PC-9 (cell line): ENCODE measurements around the gene ITGAV. TPM values are rescaled to one million over a fixed set of nuclear protein-coding genes. Genes with fewer than 3 reads are reported as not detected.

ENCODE experiments used
- BruUV-seq: library from RNA; stranded (reverse); fragments of 400-500 nt; replicated peaks from 2 replicates; lab custom pipeline; 2021; lab: Mats Ljungman, UMichigan
- CTCF ChIA-PET: fragments of 300-600 bp; sonication (Branson Sonifier 250); formaldehyde crosslinking; loops from one replicate; lab custom pipeline; 2022; ENCODE audit warnings: antibody characterized with exemption; lab: Charles Lee
- POLR2A ChIA-PET: fragments of 300-600 bp; sonication (Branson Sonifier 250); formaldehyde crosslinking; loops from one replicate; lab custom pipeline; 2022; ENCODE audit warnings: antibody characterized with exemption; ENCODE audit not compliant: unreplicated experiment; lab: Charles Lee
- DNase-seq, 2 experiments: peaks; one replicate each; pipeline versions ENCODE4 v3.0.0 to v3.0.0-alpha.2; 2015 to 2022; ENCODE audit warnings: mixed read lengths in 1 of 2
- H2AFZ ChIP-seq: fragments of 200-600 bp; sonication (generic); 2 replicates; pipeline ENCODE4 v1.8.1; 2017; ENCODE audit warnings: antibody characterized with exemption
- H3F3A ChIP-seq: fragments of 200-600 bp; sonication (generic); 2 replicates; pipeline ENCODE4 v1.8.1; 2017; ENCODE audit warnings: antibody characterized with exemption, mild to moderate bottlenecking, low read depth; ENCODE audit not compliant: insufficient read depth
- H3K27ac ChIP-seq: fragments of 200-600 bp; sonication (generic); 2 replicates; pipeline ENCODE4 v1.6.1; 2016; ENCODE audit warnings: mixed run types
- H3K27me3 ChIP-seq: fragments of 200-600 bp; sonication (generic); 2 replicates; pipeline ENCODE4 v1.6.1; 2016; ENCODE audit warnings: low read depth, mixed run types; ENCODE audit not compliant: insufficient read depth
- H3K36me3 ChIP-seq: fragments of 200-600 bp; sonication (generic); 2 replicates; pipeline ENCODE4 v1.6.1; 2016; ENCODE audit warnings: low read depth, mixed run types
- H3K4me1 ChIP-seq: fragments of 200-600 bp; sonication (generic); replicated peaks from 2 replicates; pipeline ENCODE4 v1.6.1; 2016; ENCODE audit warnings: mixed run types; ENCODE audit not compliant: insufficient read depth
- H3K4me2 ChIP-seq: fragments of 200-600 bp; sonication (generic); 2 replicates; pipeline ENCODE4 v1.6.1; 2017; ENCODE audit warnings: mixed run types
- H3K4me3 ChIP-seq: fragments of 200-600 bp; sonication (generic); 2 replicates; pipeline ENCODE4 v1.6.1; 2016; ENCODE audit warnings: mixed run types
- H3K79me2 ChIP-seq: fragments of 200-600 bp; sonication (generic); 2 replicates; pipeline ENCODE4 v1.6.1; 2017; ENCODE audit warnings: low read depth, mixed run types
- H3K9me2 ChIP-seq: fragments of 200-600 bp; sonication (generic); 2 replicates; pipeline ENCODE4 v1.8.1; 2017; ENCODE audit warnings: mild to moderate bottlenecking; ENCODE audit not compliant: insufficient read depth
- H3K9me3 ChIP-seq: fragments of 200-600 bp; sonication (generic); 2 replicates; pipeline ENCODE4 v1.8.1; 2016; ENCODE audit warnings: low read depth; ENCODE audit not compliant: insufficient read depth
- H4K20me1 ChIP-seq: fragments of 200-600 bp; sonication (generic); 2 replicates; pipeline ENCODE4 v1.8.1; 2017; ENCODE audit not compliant: insufficient read depth
- EZH2 ChIP-seq: fragments of 200-600 bp; sonication (generic); IDR thresholded peaks from 2 replicates; pipeline ENCODE4 v1.8.0; 2017; ENCODE audit warnings: antibody characterized with exemption, low read depth
- intact Hi-C: fragments of 100-400 bp; cut with micrococcal nuclease; formaldehyde crosslinking; loops from one replicate; pipeline ENCODE4 v1.10.0; 2022; ENCODE audit not compliant: unreplicated experiment
- total RNA-seq: library from RNA; stranded (reverse); gene quantifications from 2 replicates; pipeline ENCODE4 v1.2.3, GENCODE V29; 2021
- TF ChIP-seq, protein P1 (sequence below): fragments of 200-600 bp; sonication (generic); conservative IDR thresholded peaks from 2 replicates; pipeline ENCODE4 v1.6.1; 2017; ENCODE audit warnings: mixed run types, antibody characterized with exemption, mild to moderate bottlenecking, moderate library complexity

Gene ITGAV
- total RNA-seq, 1 experiment from 2014 or later: 28.0 TPM

DNA sequence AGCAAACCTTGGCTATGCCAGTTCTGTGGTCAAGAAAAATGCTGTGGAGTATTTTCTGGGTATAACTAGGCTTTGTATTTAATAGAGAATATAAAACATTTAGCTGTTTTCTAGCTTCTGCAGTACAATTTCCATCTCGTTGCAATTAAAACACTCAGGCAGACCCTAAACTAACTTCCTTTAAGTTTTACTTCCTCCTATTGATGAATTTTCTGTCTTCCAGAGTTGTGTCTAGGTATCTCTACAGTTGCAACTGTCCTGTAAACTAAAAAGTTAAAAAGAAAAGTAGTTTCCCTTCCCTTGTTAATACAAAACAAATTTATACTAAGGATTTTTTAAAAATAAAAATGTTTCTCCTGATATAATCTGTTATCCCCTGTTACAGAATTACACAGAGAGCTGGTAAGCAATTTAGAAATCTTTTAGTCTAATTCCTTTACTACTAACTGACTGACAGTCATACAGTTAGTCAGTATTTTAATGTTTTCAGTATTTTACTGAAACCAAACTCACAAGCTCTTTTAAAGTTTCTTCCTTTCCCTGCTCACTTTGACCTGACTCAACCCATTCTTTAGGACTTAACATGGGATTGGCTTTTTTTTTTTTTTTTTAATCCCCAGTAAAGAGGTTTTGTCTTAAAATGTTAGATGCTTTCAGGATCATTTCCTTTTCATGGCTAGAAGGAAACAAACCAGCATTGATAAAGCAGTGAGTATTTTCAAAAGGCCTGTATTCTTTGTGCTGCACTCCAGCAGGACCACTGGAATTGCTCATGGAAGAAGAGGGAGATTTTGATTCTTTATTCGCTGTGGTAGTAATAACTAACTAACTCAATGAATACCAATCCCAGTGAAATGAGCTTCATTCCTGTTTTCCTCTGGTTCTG lies 22.9 kb downstream of the ITGAV start:
- CTCF ChIA-PET: interaction anchor here (0.6 to 0.7 kb wide), 2 partner anchors 43 to 54 kb away, joined by 3 to 6 read pairs; no protein-coding TSS in a partner anchor
- H3F3A ChIP-seq: no peaks in the 10 kb centered on the region
- H3K9me2 ChIP-seq: no peaks in the 10 kb centered on the region
- H3K27me3 ChIP-seq: no peaks in the 10 kb centered on the region
- H3K36me3 ChIP-seq: no peaks in the 10 kb centered on the region
- H3K4me1 ChIP-seq: no peaks in the 10 kb centered on the region
- intact Hi-C loops: no loop called here
- no TSS peak for BruUV-seq
- POLR2A ChIA-PET: interaction anchor here (0.5 to 0.6 kb wide), 2 partner anchors 43 to 933 kb away, joined by 4 read pairs; no protein-coding TSS in a partner anchor
- DNase-seq: no peak
- no peaks in the 10 kb centered on the region for H4K20me1 ChIP-seq
- H3K4me2 ChIP-seq: no peak overlapping the region
- no peaks in the 10 kb centered on the region for H3K79me2 ChIP-seq
- H2AFZ ChIP-seq: no peak overlapping the region
- no peak overlapping the region for H3K4me3 ChIP-seq
- no peaks in the 10 kb centered on the region for H3K9me3 ChIP-seq
- H3K27ac ChIP-seq: no peak overlapping the region
- TF ChIP-seq, protein P1, sequence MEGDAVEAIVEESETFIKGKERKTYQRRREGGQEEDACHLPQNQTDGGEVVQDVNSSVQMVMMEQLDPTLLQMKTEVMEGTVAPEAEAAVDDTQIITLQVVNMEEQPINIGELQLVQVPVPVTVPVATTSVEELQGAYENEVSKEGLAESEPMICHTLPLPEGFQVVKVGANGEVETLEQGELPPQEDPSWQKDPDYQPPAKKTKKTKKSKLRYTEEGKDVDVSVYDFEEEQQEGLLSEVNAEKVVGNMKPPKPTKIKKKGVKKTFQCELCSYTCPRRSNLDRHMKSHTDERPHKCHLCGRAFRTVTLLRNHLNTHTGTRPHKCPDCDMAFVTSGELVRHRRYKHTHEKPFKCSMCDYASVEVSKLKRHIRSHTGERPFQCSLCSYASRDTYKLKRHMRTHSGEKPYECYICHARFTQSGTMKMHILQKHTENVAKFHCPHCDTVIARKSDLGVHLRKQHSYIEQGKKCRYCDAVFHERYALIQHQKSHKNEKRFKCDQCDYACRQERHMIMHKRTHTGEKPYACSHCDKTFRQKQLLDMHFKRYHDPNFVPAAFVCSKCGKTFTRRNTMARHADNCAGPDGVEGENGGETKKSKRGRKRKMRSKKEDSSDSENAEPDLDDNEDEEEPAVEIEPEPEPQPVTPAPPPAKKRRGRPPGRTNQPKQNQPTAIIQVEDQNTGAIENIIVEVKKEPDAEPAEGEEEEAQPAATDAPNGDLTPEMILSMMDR: no peak
- TF ChIP-seq EZH2: no peak

DNA sequence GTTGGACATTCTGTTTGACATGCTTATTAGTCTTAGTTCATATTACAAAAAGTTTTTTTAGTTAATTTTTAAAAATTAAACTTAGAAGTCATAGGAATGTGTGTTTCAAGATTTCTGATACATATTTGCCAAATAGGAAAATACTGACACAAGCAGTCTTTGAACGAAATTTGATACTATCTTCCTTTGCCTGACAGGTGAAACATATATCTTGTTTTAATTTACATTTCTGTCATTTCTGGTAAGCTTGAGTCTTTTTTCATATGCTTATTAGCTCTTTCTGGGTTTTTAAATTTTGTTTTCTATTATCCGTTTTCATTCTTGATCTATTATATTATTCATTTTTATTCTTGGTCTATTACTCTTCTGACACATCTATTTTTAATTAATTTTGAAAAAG lies 24.5 kb downstream of the ITGAV start:
- BruUV-seq: no TSS peak
- Histone ChIP-seq H3K9me3 (no peaks in the 10 kb centered on the region), H3K27me3 (no peaks in the 10 kb centered on the region), H3K4me2 (no peak overlapping the region), H4K20me1 (no peaks in the 10 kb centered on the region), H3K27ac (no peak overlapping the region), H2AFZ (no peak overlapping the region), H3K79me2 (no peaks in the 10 kb centered on the region), H3K36me3 (no peaks in the 10 kb centered on the region), H3F3A (no peaks in the 10 kb centered on the region), H3K4me1 (no peaks in the 10 kb centered on the region), H3K4me3 (no peak overlapping the region), H3K9me2 (no peaks in the 10 kb centered on the region)
- ChIA-PET CTCF (no interaction called here), POLR2A (no interaction called here)
- TF ChIP-seq EZH2: no peak
- TF ChIP-seq, protein P1: no peak
- no peak for DNase-seq
- intact Hi-C loops: no loop called here

DNA sequence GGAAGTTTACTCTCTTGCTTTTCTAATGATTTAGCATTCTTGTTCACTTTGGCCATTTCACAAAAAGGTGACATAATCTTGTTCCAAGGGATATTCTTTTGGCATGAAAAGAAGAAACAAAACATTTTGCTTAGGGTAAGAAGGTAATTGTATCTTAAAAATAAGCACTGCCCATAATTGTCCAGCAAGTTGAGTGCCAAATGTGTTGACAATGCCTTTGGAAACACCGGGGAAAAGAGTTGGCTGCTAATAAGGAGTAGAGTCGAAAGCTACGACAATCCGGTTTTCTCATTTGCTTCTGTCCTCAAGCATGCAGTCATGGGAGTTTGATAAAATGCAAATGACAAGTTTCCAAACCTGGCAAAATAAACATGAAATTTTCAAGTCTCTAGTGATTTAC lies 27.3 kb downstream of the ITGAV start:
- DNase-seq: no peak

More for the DNA sequence above, 27.3 kb downstream of the ITGAV start:
- no peak overlapping the region for H2AFZ ChIP-seq
- no peaks in the 10 kb centered on the region for H3K27me3 ChIP-seq
- no peak overlapping the region for H3K4me2 ChIP-seq
- intact Hi-C loops: no loop called here
- no peaks in the 10 kb centered on the region for H3K4me1 ChIP-seq
- no peak overlapping the region for H3K4me3 ChIP-seq
- no peak overlapping the region for H3K27ac ChIP-seq
- no peaks in the 10 kb centered on the region for H3K79me2 ChIP-seq
- no TSS peak for BruUV-seq
- H3K9me3 ChIP-seq: no peaks in the 10 kb centered on the region
- TF ChIP-seq, protein P1: no peak
- no peak for TF ChIP-seq EZH2
- H4K20me1 ChIP-seq: no peaks in the 10 kb centered on the region
- H3K9me2 ChIP-seq: no peaks in the 10 kb centered on the region
- ChIA-PET CTCF (no interaction called here), POLR2A (no interaction called here)
- no peaks in the 10 kb centered on the region for H3F3A ChIP-seq
- H3K36me3 ChIP-seq: no peaks in the 10 kb centered on the region
